HG03039 (cell line): ENCODE measurements around the gene TMEM270.
"Not testable (repeated sequence)": the region's sequence is repeated elsewhere in the genome, so short reads cannot be mapped to it uniquely, and the experiment has no call there.

Source experiments
- ATAC-seq: cut with Tn5 transposase; IDR thresholded peaks from one replicate; pipeline ENCODE4 v1.9.1; 2021; ENCODE audit warnings: mild to moderate bottlenecking, moderate library complexity; ENCODE audit not compliant: unreplicated experiment

Gene TMEM270

DNA sequence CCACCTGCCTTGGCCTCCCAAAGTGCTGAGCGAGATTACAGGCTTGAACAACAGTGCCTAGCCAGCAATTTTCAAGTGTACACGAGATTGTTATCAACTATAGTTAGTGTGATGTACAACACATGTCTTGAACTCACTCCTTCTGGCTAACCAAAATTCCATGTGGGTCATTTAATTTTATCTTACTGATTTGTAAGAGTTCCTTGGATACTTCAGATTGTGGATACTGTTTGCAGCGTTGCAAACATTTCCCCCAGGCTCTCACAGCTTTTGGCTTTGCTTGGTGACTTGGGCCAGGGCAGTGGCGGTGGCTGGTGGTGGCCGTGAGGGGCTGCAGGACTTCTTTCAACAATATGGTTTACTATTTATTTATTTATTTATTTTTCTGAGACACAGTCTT is 8.5 kb upstream of the TMEM270 start:
- ATAC-seq, result no peak

DNA sequence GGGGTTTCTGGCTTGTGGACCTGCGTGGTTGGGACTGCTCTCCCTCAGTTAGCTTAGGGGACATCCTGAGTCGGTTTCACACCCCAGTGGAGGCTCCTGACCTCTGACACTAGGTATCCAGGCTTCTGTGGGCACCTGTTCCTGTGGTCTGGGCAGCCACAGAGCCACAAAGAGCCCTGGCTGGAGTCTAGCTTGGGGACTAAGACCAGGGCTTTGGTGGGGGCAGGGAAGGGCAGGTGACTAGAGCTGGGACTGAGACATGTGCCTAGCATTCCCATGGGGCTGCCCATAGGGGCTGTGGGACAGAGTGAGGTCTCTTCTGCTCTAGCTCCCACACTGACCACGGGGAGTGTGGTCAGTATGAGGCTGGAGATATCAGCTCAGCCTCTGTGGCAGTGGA is 4.0 kb upstream of the TMEM270 start:
- ATAC-seq, result no peak

DNA sequence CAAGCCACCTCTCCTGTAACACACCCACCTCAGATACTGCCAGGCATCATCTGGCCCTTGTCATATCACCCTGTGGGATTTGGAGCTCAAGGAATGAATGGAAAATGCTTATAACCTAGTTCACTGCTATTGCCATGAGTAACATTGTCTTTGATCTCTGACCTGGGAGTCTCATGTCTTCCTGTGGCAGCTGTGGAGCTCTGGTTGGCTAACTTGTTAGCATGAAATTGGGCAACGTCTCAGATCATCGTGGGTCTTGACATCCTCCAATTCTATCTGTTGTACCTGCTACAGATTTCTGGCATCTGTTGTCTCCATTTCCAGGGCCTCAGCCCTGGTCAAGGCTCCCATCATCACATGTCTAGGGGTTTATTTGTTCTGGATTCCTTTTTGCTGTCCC is 2.2 kb upstream of the TMEM270 start:
- no peak for ATAC-seq

DNA sequence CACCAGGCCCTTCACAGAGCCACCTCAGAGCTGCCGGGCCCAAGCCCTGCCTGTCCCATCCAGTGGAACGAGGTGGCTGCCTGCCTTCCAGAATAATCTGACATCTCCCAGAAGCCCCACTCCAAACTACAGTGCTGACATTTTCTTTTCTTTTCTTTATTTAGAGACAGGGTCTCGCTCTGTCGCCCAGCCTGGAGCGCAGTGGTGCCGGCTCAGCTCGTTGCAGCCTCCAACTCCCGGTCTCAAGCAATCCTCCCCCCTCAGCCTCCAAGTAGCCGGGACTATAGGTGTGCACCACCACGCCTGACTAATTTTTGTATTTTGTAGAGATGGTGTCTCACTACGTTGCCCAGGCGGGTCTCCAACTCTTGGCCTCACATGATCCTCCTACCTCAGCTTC is 346 bp downstream of the TMEM270 start:
- ATAC-seq, result no peak

DNA sequence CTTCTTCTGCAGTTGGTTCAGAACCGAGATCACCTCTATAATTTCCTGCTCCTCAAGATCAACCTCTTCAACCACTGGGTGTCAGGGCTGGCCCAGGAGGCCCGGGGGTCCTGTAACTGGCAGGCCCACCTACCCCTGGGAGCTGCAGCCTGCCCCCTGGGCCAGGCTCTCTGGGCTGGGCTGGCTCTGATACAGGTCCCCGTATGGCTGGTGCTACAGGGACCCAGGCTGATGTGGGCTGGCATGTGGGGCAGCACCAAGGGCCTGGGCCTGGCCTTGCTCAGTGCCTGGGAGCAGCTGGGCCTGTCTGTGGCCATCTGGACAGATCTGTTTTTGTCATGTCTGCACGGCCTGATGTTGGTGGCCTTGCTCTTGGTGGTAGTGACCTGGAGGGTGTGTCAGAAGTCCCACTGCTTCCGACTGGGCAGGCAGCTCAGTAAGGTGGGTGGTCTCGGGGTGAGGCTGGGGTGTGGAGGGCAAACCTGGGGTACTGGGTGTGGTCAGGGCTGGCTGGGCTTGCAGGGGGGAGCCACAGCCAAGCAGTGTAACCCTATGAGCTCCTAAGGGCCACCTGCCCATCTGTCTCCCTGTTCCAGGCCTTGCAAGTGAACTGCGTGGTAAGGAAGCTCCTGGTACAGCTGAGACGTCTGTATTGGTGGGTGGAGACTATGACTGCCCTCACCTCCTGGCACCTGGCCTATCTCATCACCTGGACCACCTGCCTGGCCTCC is 4.2 kb downstream of the TMEM270 start:
- no peak for ATAC-seq

DNA sequence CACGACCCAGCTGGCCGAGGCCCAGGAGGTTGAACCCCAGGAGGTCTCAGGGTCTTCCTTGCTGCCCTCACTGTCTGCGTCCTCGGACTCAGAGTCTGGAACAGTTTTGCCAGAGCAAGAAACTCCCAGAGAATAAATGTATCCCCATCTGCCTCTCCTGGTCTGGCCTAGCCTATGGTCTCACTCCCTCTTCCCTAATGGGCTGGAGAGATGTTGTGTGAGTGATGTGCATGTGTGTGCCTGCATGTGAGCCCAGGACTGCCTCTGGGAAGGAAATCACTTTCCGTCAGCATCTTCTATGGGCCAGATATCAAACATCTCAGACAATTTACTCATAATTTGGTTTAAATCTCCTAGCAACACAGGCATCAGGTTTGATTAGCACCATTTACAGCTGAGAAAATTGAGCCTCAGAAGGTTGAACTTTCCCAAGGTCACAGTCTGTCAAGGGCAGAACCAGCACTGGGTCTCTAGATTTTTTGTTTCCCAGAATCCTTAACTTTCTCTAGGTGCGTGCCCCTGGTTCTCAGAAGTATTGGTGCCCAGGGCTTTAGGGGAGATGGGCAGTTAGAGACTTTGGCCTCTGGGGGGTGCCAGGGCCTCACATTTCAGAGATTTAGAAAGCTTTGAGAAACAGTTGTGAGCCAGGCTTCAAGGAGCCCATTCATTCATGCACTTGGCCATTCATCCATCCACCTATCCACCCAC is 4.9 kb downstream of the TMEM270 start:
- no peak for ATAC-seq

DNA sequence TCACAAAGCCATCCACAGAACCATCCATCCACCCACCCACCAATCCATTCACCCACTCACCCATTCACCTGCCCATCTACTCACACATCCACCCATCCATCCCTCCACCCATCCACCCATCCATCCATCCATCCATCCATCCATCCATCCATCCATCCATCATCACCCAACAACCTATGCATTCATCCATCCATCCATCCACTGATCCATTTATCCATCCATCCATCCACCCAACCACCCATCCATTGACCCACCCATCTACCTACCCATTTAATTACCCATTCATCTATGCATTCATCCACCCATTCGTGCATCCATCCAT is 5.4 kb downstream of the TMEM270 start:
- no peak for ATAC-seq

DNA sequence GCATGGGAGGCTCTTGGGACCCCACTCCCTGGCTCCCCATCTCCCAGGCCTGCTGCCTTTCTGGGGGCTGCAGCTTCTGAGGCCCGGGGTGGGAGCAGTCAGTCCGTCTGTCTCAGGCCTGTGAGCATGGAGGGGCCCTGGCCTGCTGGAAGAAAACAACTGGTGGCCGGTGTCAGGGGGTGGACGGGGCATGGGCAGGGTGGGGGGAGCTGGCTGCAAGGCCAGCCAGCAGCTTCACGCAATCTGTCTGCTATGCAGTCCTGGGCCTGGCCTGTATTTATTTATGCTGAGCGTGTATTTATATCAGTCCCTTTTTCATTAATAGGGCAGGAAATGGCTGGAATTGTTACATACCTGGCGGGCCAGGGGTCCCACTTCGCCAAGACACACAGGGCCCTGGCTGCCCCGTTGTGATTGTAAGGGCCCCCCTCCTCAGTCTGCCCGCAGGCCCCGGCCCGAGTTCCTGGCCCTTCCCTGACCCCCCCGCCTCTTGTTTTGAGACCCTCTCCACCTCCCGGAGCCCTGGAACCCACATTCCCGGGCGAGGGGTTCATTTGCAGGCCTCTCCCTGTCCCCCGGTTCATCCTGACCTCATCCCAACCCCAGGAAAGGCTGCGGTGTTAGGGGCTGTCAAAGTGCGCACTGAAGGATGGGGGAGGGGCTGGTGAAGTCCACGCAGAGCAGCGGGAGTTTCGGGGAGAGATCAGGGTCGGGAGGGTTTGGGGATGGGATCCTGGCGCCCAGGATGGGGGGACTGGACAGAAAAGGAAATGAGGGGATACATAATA is 8.2 kb downstream of the TMEM270 start:
- ATAC-seq, result no peak

DNA sequence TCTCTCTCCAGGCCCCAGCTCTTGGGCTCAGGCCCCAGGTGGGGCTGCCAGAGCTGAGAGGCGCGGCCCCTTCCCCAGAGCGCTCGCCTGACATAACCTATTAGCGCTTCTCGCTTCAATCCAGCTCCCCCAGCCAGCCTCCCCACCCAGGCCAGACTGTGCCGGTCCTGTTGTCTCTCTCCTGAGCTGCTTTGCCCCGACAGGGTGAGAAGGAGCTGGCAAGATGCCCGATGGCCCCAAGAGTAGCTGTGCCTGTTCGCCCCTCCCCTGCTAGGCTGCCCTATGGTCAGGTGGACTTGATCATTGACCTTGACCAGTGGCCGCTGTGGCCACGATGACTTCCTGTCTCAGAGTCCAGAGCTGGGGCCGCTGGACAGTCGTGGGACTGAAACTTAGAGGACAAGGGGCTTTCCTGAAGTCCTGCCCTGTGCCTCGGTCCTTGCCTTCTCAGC is 9.1 kb downstream of the TMEM270 start:
- no peak for ATAC-seq

DNA sequence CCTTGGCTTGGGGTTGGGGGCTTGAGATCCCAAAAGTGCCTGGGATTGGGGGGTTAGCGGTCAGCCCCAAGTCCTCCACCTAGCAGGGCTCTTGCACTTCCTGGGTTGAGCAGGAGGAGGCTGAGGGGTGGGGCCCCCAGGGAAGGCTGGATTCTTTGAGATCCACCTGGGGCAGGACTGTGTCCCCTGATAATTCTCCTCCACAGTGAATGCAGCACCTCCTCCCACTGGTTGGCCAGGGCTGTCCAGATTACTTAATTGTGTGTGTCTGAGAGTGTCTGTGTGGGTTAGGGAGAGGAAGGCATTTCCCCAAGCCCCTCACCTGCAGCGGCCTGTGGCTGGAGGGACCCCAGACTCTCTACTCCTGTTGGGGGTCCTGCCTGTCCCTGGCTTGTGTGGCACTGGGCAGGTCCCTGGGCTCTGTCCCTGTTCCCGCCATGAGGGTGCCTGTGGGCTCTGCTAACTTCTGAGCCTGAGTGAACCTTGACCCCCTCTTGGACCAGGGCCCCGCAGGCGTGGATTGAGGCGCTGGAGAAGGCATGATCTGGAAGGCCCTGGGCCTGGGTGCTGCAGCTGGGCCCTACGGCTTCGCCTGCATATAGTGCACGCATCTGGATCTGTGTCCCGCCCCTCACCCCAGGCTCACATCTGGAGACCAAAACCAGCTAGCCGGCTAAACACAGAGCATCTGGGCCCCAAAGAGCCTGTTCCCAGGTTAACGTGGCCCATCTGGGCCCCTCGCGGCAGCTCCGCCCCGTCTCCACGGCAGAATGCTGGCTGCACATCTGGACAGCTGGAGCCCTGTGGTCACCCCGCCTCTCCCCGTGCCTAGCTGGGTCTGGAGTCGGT is 10.4 kb downstream of the TMEM270 start:
- ATAC-seq, result no peak

DNA sequence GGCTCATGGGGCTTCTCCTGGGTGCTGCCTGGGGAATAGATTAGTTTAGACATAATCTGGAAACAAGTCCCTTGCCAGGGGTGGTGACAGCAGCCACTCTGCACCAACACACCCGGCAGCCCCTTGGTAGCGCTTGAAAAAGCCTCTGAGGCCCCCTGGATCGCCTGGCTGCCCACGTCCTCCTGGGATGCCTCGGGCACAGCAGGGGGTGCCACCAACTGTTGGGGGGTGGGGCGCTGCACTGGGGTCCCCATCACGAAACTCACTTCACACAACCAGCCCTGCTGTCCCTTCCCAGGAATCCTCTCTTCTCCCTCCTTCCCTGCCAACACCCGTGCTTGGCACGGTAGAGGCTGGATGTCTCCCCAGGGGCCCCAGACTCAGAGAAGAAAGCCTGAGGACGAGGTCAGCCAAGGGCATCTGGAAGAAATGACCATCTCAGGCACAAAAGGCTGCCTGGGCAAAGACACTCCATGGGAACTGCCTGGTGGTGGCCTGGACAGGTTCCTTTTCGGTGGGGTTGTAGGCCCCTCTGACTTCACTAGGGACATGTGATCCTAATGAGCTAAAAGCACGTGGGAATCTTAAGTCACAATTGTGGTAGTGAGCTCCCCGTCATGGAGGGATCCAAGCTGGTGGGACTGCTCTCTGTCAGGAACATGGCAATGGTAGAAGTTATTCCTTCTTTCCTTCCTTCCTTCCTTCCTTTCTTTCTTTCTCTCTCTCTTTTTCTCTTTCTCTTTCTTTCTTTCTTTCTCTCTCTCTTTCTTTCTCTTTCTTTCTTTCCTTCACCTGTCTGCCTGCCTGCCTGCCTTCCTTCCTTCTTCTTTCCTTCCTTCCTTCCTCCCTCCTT is 11.3 kb downstream of the TMEM270 start:
- ATAC-seq, result no peak

DNA sequence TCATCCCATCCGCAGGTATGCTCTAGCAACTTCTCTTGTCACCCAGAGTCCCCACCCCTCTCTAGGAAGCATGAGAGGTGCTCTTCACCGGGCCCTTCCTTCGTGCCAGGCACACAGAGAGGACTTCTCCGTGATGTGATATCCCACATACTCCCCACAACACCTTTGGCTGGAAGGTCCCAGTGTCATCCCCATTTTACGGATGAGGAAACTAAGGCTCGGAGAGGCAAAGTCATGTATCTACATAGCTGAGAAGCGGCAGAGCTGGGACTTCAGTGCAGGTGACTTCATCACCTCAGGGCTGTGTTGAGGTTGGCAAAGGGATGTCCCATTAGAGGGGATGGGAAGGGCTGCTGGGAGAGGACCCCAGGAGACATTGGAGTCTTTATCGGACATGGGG is 15.4 kb downstream of the TMEM270 start:
- no peak for ATAC-seq

DNA sequence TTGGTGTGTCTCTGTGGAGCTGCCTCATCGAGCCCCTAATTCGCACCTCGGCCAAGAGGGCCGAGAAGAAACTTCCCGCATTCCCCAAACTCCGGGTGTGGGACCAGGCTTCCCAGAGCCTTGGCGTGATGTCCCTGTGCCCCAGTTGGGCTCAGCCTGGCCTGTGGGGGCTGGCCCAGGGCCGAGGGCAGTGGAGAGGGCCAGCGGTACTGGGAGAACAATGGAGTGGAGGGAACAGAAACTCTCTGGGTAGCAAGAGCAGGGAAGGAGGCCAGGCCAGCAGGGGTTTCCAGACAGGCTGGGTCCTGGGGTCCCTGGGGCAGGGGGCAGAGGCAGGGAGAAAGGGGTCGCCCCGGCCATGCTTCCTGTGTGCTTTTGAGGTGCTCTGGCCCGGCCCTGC is 16.0 kb downstream of the TMEM270 start:
- no peak for ATAC-seq

DNA sequence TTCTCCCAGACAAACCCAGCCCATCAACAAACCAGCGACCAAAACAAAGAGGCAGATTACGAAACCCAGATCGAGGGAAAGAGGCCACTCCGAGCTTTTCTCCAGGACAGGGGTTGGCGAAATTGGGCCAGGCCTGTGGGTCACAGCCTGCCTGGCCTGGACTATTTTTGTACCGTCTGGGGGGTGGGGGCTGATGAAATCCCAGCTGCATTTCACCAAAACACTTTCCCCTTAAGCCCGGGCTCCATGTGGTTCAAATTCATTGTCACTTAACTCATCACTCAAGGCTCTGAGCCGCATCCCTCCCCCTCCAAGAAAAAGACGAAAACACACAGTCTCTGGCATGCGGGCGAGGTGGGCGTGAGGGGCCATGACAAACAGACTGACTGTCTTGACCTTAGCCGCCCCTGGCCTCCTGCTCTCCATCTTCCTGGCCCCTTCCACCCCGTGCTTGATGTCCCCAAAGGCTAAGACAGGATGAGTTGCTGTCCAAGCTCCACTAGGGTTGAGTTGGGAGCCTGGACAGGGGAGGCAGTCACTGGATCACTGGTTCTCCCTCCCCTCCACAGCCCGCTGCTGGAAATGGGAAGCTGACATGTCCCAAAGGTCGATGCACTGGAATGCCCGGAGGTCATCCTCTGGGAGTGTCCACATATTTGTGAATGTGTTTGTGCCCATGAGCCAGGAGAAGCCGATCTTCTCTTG is 19.2 kb downstream of the TMEM270 start:
- no peak for ATAC-seq

DNA sequence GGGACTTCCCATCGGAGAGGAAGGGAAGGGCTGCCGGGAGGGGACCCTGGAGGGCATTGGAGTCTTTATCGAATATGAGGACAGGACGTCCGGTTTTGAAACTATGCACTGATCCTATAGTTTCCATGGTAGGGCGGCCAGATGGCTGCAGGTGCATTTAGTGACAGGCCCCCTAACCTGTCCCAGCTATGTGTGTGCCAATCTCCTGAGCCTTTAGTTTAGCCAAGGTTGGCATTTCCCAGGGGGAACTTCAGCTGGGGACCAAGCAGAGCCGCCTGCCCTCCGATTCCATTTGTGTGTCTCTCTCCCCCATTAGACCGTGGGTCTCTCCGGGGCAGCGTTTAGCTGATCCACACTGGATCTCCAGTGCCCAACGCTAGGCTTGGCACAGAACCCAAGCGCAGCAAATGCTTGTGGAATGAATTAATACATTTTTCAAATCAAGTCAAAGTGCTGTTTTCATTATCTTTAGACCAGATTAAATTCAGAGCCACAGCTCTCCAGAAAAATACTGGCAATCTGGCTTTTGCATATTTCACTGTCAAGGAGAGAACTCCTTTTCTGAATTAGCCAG is 19.9 kb downstream of the TMEM270 start:
- no peak for ATAC-seq

DNA sequence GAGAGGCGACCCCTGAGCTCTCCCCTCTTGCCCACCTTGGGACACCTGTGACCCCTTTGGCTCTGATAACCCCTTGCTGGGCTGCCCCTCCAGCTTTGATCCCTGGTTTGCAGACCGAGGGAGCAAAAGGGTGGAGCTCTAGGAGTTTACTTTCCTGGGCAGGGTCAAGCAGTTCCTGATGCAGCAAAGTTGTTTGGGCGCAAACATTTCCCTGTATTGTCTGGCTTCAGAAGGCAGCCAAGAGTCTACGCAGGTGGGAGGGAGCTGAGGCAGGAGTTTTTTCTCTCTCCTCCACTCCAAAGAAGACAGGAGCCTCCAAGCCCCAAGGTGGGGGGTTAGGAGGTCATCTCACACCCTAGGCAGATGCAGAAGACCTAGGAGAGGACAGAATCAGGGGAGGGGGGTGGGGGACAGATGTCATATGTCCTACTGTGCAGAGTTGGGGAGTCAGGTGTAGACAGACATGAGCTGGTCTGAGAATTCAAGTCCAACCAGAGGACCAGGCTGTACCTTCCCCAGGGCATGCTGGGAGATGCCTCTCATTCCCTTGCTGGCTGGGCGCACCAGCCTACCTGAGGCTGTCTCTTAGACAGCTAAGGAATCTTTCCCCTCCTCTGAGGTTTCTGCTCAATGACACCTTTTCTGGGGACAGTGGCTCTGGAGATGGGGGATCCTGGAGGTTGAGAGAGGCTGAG is 20.5 kb downstream of the TMEM270 start:
- ATAC-seq, result no peak

DNA sequence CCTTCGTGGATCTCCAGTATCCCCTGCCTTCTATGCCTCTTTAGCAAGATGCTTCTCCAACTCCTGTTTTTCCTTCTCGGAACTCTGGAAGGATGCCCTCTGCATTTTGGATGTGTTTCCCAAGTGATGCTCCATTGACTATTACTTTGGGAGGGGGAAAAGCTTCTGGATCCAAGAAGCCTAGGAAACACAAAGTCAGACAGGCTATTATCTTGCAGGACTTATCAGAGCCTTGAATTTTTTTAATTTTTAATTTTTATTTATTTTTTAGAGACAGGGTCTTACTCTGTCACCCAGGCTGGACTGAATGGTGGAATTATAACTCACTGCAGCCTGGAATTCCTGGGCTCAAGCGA is 21.1 kb downstream of the TMEM270 start:
- no peak for ATAC-seq

DNA sequence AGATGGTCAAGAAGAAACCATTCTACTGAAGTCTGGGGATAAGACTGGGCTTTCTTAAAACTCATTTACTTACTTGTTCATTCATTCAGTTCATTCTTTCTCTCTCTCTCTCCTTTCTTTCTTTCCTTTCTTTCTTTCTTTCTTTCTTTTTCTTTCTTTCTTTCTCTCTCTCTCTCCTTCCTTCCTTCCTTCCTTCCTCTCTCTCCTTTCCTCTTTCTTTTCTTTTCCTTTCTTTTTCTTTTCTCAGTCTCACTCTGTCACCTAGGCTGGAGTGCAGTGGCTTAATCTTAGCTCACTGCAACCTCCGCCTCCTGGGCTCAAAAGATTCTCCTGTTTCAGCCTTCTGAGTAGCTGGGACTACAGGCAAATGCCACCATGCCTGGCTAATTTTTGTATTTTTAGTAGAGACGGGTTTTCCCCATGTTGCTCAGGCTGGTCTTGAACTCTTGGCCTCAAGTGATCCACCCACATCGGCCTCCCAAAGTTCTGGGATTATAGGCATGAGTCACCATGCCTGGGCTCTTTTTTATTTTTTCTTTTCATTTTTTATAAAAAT is 24.0 kb downstream of the TMEM270 start:
- ATAC-seq, result not testable (repeated sequence)
